Measurements from ENCODE around the gene ZDHHC1. TPM values are rescaled to one million over a fixed set of nuclear protein-coding genes. Genes with fewer than 3 reads are reported as not detected.

Gene ZDHHC1
- total and polyA plus RNA-seq, 4 donors = 0.33 to 1.6 (median 1.1) TPM

- H3K27ac ChIP-seq (ENCODE audit: low read depth in 1 of 2, low read length in 2 of 2) = no peak overlapping the region
- no peaks in the 10 kb centered on the region for H3K27me3 ChIP-seq (ENCODE audit: control insufficient read depth in 4 of 4, insufficient read depth in 4 of 4, low read length in 3 of 4)
- peaks cover 0 to 2% (median 0%) of the 10 kb centered on the region in 4 donors for H3K36me3 ChIP-seq (ENCODE audit: control insufficient read depth in 4 of 4, insufficient read depth in 3 of 4, low read depth in 1 of 4, low read length in 3 of 4)
- 88% methylated on average over 5 of the region's 5 CpGs for WGBS
- no peaks in the 10 kb centered on the region for H3K9me3 ChIP-seq (ENCODE audit: control insufficient read depth in 4 of 4, low read length in 3 of 4)
- H3K4me3 ChIP-seq (ENCODE audit: low read depth in 1 of 3, low read length in 3 of 3) = no peak overlapping the region
- DNase-seq (ENCODE audit: low spot score) = no peak
- no peak overlapping the region for H3K9ac ChIP-seq (ENCODE audit: low read depth in 1 of 2, low read length in 2 of 2)
- H3K4me1 ChIP-seq (ENCODE audit: control insufficient read depth in 4 of 4, insufficient read depth in 4 of 4, low read length in 3 of 4) = peaks cover 22 to 58% (median 37%) of the 10 kb centered on the region in 4 donors
- TF ChIP-seq YY1 (IDR thresholded peaks at IDR 0.05) = no peak
- TF ChIP-seq EGR1 (IDR thresholded peaks at IDR 0.05; ENCODE audit: low read depth in 2 of 2) = no peak
- no peak for TF ChIP-seq RXRA (IDR thresholded peaks at IDR 0.05)
- TF ChIP-seq CTCF (IDR thresholded peaks at IDR 0.05; ENCODE audit: low read depth, low read length, missing input control) = no peak
- no peak for TF ChIP-seq NR2F2 (IDR thresholded peaks at IDR 0.05)
- TF ChIP-seq, protein P1, sequence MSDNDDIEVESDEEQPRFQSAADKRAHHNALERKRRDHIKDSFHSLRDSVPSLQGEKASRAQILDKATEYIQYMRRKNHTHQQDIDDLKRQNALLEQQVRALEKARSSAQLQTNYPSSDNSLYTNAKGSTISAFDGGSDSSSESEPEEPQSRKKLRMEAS (IDR thresholded peaks at IDR 0.05) = no peak
- TF ChIP-seq FOXA2 (IDR thresholded peaks at IDR 0.05) = no peak
- no peak for TF ChIP-seq REST (IDR thresholded peaks at IDR 0.05)
- no peak for TF ChIP-seq RAD21 (IDR thresholded peaks at IDR 0.05)
- TF ChIP-seq TAF1 (conservative IDR thresholded peaks at IDR 0.05) = no peak
- no peak for TF ChIP-seq HNF4G (IDR thresholded peaks at IDR 0.05)
- TF ChIP-seq SP1 (IDR thresholded peaks at IDR 0.05) = no peak
- no peak for TF ChIP-seq FOXA1 (IDR thresholded peaks at IDR 0.05)
- no peak for TF ChIP-seq GABPA (IDR thresholded peaks at IDR 0.05 in 1 of 2, conservative IDR thresholded peaks at IDR 0.05 in 1 of 2)
- TF ChIP-seq ATF3 (IDR thresholded peaks at IDR 0.05) = no peak
- no peak for TF ChIP-seq JUND (IDR thresholded peaks at IDR 0.05)
- TF ChIP-seq ZBTB33 (IDR thresholded peaks at IDR 0.05) = no peak
These were observed 46.0 kb upstream of the ZDHHC1 start for GRCh38 chr16:67462279-67462655.
